PC-3 (cell line): ENCODE results near the gene SLC36A1. TPM values are rescaled to one million over a fixed set of nuclear protein-coding genes. Genes with fewer than 3 reads are reported as not detected.

ENCODE experiments used
- ATAC-seq: fragments of 200-7000 bp; cut with Tn5 transposase; 2 replicates; pipeline ENCODE4 v1.9.1; 2020; ENCODE audit warnings: mild to moderate bottlenecking, moderate library complexity
- BruUV-seq: library from RNA; stranded (reverse); fragments of 400-500 nt; replicated peaks from 2 replicates; lab custom pipeline; 2021; lab: Mats Ljungman, UMichigan
- CTCF ChIA-PET: fragments of 300-600 bp; sonication (Branson Sonifier 250); formaldehyde crosslinking; loops from one replicate; lab custom pipeline; 2022; ENCODE audit warnings: antibody characterized with exemption; lab: Charles Lee
- POLR2A ChIA-PET: fragments of 300-600 bp; sonication (Branson Sonifier 250); formaldehyde crosslinking; loops from one replicate; lab custom pipeline; 2022; ENCODE audit warnings: antibody characterized with exemption; ENCODE audit not compliant: unreplicated experiment; lab: Charles Lee
- DNase-seq: peaks from one replicate; pipeline ENCODE4 v3.0.0-alpha.2; 2015
- H2AFZ ChIP-seq: fragments of 300-600 bp; sonication (generic); 2 replicates; pipeline ENCODE4 v1.6.0; 2016; ENCODE audit warnings: antibody characterized with exemption, low read length
- H3F3A ChIP-seq: fragments of 300-600 bp; sonication (generic); one replicate; pipeline ENCODE4 v1.6.0; 2017; ENCODE audit warnings: antibody characterized with exemption, low read length, control low read depth, mild to moderate bottlenecking; ENCODE audit not compliant: unreplicated experiment
- H3K27ac ChIP-seq: fragments of 300-600 bp; sonication (generic); 2 replicates; pipeline ENCODE4 v1.5.1; 2016; ENCODE audit warnings: mild to moderate bottlenecking, low read length
- H3K27me3 ChIP-seq: fragments of 300-600 bp; sonication (generic); 2 replicates; pipeline ENCODE4 v1.6.1; 2016; ENCODE audit warnings: low read length, mixed read lengths
- H3K36me3 ChIP-seq: fragments of 300-600 bp; sonication (generic); 2 replicates; pipeline ENCODE4 v1.6.1; 2016; ENCODE audit warnings: low read depth, mixed run types, low read length, mixed read lengths
- H3K4me1 ChIP-seq: fragments of 300-600 bp; sonication (generic); 2 replicates; pipeline ENCODE4 v1.5.1; 2016; ENCODE audit warnings: low read length; ENCODE audit not compliant: insufficient read depth
- H3K4me2 ChIP-seq: fragments of 300-600 bp; sonication (generic); 2 replicates; pipeline ENCODE4 v1.6.0; 2016; ENCODE audit warnings: low read length
- H3K4me3 ChIP-seq: fragments of 300-600 bp; sonication (generic); 2 replicates; pipeline ENCODE4 v1.5.1; 2016; ENCODE audit warnings: mild to moderate bottlenecking, low read length, mixed read lengths
- H3K79me2 ChIP-seq: fragments of 300-600 bp; sonication (generic); 2 replicates; pipeline ENCODE4 v1.6.1; 2017; ENCODE audit warnings: low read length, mixed read lengths
- H3K9ac ChIP-seq: fragments of 300-600 bp; sonication (generic); 2 replicates; pipeline ENCODE4 v1.6.0; 2016; ENCODE audit warnings: mild to moderate bottlenecking, low read length
- H3K9me2 ChIP-seq: fragments of 300-600 bp; sonication (generic); replicated peaks from 2 replicates; pipeline ENCODE4 v1.6.1; 2016; ENCODE audit warnings: mixed run types, low read length, mixed read lengths
- H3K9me3 ChIP-seq: fragments of 300-600 bp; sonication (generic); 2 replicates; pipeline ENCODE4 v1.6.1; 2016; ENCODE audit warnings: low read length, mixed read lengths
- H4K20me1 ChIP-seq: fragments of 300-600 bp; sonication (generic); 2 replicates; pipeline ENCODE4 v1.6.1; 2016; ENCODE audit warnings: low read length, mixed read lengths
- EZH2 ChIP-seq: fragments of 300-600 bp; sonication (generic); IDR thresholded peaks from one replicate; pipeline ENCODE4 v1.6.1; 2017; ENCODE audit warnings: antibody characterized with exemption, mild to moderate bottlenecking, low read length; ENCODE audit not compliant: unreplicated experiment
- EZH2phosphoT487 ChIP-seq: fragments of 300-600 bp; sonication (generic); IDR thresholded peaks from 2 replicates; pipeline ENCODE4 v1.6.1; 2018; ENCODE audit warnings: mild to moderate bottlenecking, antibody characterized with exemption, low read length, borderline replicate concordance
- intact Hi-C: fragments of 100-400 bp; cut with micrococcal nuclease; formaldehyde crosslinking; loops from 2 replicates; pipeline ENCODE4 v1.9.0; 2023
- total RNA-seq: library from RNA; depleted of rRNA; stranded (reverse); fragments of >200 nt; gene quantifications from 2 replicates; pipeline ENCODE4 v1.2.3, GENCODE V29; 2014
- TF ChIP-seq, protein P1 (sequence below): fragments of 300-600 bp; sonication (generic); conservative IDR thresholded peaks from 2 replicates; pipeline ENCODE4 v1.5.1; 2017; ENCODE audit warnings: antibody characterized with exemption, low read depth, mild to moderate bottlenecking, low read length

SLC36A1 gene
- total RNA-seq, 1 experiment from 2014 or later: 3.6 TPM

DNA sequence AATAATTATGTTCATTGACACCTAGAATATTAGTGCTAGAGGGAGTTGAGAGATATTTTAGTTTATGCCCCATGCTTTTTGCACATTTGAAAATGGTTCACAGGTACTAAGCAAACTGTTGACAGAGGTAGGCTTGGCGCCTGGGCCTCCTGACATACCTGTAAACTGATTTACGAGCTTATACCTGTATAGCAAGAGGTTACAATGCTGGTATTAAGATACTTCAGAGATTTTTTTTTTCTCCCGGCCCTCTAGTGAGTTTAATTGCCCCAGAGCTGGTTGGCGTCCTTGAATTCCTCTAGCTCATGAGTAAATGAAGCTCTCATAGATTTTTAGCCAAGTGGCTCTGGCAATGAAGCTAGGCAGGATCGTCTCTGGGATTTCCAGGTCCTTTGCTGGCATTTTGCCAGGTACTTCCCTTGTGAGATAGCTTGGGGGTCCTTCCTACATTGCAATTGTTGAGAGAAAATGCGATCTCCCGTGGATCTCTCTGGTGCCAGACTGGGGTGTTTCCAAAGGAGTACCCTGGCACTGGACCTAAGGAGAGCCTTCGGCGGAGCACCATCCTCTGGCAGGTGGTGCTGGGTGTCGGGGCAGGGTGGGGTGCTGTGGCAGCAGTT is 9.0 kb downstream of the SLC36A1 start:
- no peaks in the 10 kb centered on the region; the same call in 1 of the 2 replicates for H3K36me3 ChIP-seq
- no TSS peak for BruUV-seq
- intact Hi-C loops: no loop called here
- H3K9ac ChIP-seq: no peak overlapping the region
- H3K4me2 ChIP-seq: no peak overlapping the region
- TF ChIP-seq, protein P1, sequence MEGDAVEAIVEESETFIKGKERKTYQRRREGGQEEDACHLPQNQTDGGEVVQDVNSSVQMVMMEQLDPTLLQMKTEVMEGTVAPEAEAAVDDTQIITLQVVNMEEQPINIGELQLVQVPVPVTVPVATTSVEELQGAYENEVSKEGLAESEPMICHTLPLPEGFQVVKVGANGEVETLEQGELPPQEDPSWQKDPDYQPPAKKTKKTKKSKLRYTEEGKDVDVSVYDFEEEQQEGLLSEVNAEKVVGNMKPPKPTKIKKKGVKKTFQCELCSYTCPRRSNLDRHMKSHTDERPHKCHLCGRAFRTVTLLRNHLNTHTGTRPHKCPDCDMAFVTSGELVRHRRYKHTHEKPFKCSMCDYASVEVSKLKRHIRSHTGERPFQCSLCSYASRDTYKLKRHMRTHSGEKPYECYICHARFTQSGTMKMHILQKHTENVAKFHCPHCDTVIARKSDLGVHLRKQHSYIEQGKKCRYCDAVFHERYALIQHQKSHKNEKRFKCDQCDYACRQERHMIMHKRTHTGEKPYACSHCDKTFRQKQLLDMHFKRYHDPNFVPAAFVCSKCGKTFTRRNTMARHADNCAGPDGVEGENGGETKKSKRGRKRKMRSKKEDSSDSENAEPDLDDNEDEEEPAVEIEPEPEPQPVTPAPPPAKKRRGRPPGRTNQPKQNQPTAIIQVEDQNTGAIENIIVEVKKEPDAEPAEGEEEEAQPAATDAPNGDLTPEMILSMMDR: no peak
- TF ChIP-seq EZH2phosphoT487: no peak
- TF ChIP-seq EZH2: no peak
- H3F3A ChIP-seq: no peaks in the 10 kb centered on the region
- H3K9me2 ChIP-seq: no peaks in the 10 kb centered on the region
- H3K4me3 ChIP-seq: no peak overlapping the region
- H2AFZ ChIP-seq: no peak overlapping the region
- ATAC-seq (no peak), DNase-seq (no peak)
- H4K20me1 ChIP-seq: no peaks in the 10 kb centered on the region
- H3K79me2 ChIP-seq: no peaks in the 10 kb centered on the region
- peaks cover 16% of the 10 kb centered on the region for H3K4me1 ChIP-seq
- ChIA-PET POLR2A (no interaction called here), CTCF (interaction anchor here (0.6 kb wide), 1 partner anchor 138 kb away, joined by 3 read pairs; no protein-coding TSS in a partner anchor)
- no peaks in the 10 kb centered on the region for H3K9me3 ChIP-seq
- no peak overlapping the region for H3K27ac ChIP-seq
- no peaks in the 10 kb centered on the region for H3K27me3 ChIP-seq

- Histone ChIP-seq H3K27me3 (no peaks in the 10 kb centered on the region), H2AFZ (no peak overlapping the region), H4K20me1 (no peaks in the 10 kb centered on the region), H3K36me3 (no peaks in the 10 kb centered on the region; the same call in 1 of the 2 replicates), H3K9me2 (no peaks in the 10 kb centered on the region), H3K4me1 (peaks cover 7% of the 10 kb centered on the region), H3K79me2 (no peaks in the 10 kb centered on the region), H3K9me3 (no peaks in the 10 kb centered on the region), H3K4me2 (no peak overlapping the region), H3K9ac (no peak overlapping the region), H3K4me3 (no peak overlapping the region), H3K27ac (no peak overlapping the region), H3F3A (no peaks in the 10 kb centered on the region)
- BruUV-seq: no TSS peak
- intact Hi-C loops: no loop called here
- TF ChIP-seq, protein P1: no peak
- no peak for TF ChIP-seq EZH2
- no peak for TF ChIP-seq EZH2phosphoT487
- ChIA-PET CTCF (no interaction called here), POLR2A (no interaction called here)
- ATAC-seq: no peak
- no peak for DNase-seq
Observed at GRCh38 chr5:151458314-151458713, 10.9 kb downstream of the SLC36A1 start.

- Histone ChIP-seq H4K20me1 (no peaks in the 10 kb centered on the region), H2AFZ (no peak overlapping the region), H3K27me3 (no peaks in the 10 kb centered on the region), H3K4me3 (no peak overlapping the region), H3K27ac (no peak overlapping the region), H3K4me1 (no peaks in the 10 kb centered on the region), H3K9me3 (no peaks in the 10 kb centered on the region), H3F3A (no peaks in the 10 kb centered on the region), H3K79me2 (no peaks in the 10 kb centered on the region), H3K9ac (no peak overlapping the region), H3K36me3 (no peaks in the 10 kb centered on the region; the same call in 1 of the 2 replicates), H3K4me2 (no peak overlapping the region), H3K9me2 (no peaks in the 10 kb centered on the region)
- CTCF ChIA-PET: interaction anchor here (1.2 kb wide), 1 partner anchor 12 kb away, joined by 3 read pairs; the partner anchor contains the start of gene SLC36A1
- POLR2A ChIA-PET: interaction anchor here (0.6 kb wide), 1 partner anchor 812 kb away, joined by 3 read pairs; no protein-coding TSS in a partner anchor
- ATAC-seq (no peak), DNase-seq (no peak)
- intact Hi-C loops: no loop called here
- no TSS peak for BruUV-seq
- TF ChIP-seq, protein P1: no peak
- no peak for TF ChIP-seq EZH2
- TF ChIP-seq EZH2phosphoT487: no peak
Observed at GRCh38 chr5:151459680-151460324, 12.4 kb downstream of the SLC36A1 start.
